GM18498 (cell line): ENCODE results near the gene PAGR1.
A peak's percentile ranks its signal among the peaks of the same experiment; 100 is the strongest.
"Not testable (repeated sequence)": the region's sequence is repeated elsewhere in the genome, so short reads cannot be mapped to it uniquely, and the experiment has no call there.

Source experiments
- ATAC-seq: cut with Tn5 transposase; IDR thresholded peaks from one replicate; pipeline ENCODE4 v1.9.1; 2021; ENCODE audit warnings: mild to moderate bottlenecking, moderate library complexity; ENCODE audit not compliant: unreplicated experiment

Gene PAGR1

DNA sequence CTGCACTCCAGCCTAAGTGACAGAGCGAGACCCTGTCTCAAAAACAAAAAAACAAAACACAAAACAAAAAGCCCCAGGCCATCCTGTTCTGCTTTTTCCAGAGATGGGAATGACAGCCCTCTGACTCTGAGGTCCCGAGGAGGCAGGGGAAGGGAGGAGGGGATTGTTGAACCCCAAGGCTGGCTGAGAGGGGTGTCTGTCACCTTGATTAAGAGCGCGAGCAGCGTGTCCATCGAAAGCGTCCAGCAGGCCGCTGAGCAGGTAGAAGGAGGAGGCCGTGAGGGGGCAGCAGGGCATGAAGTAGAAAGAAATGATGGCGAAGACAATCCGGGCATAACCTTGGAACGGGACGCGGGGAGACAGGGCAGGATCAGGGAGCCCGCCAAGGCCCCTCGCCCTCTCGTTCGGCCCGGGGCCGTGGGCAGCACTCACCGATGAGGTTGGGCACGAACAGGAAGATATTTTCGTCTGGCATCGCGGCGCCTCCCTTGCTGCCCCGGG is 46.5 kb downstream of the PAGR1 start:
- no peak for ATAC-seq

- peak; percentile 95 for ATAC-seq
Observed at GRCh38 chr16:29862884-29863668, 47.1 kb downstream of the PAGR1 start, which contains the start of gene CDIPT. TSS of gene CDIPT (minus strand) at chr16:29863226. CDS start at chr16:29862857, 369 bp downstream.

- ATAC-seq = no peak
Observed at GRCh38 chr16:29863669-29863984, 47.7 kb downstream of the PAGR1 start.

GRCh38 chr16:29864205-29864604 is 48.3 kb downstream of the PAGR1 start:
- ATAC-seq = no peak

DNA sequence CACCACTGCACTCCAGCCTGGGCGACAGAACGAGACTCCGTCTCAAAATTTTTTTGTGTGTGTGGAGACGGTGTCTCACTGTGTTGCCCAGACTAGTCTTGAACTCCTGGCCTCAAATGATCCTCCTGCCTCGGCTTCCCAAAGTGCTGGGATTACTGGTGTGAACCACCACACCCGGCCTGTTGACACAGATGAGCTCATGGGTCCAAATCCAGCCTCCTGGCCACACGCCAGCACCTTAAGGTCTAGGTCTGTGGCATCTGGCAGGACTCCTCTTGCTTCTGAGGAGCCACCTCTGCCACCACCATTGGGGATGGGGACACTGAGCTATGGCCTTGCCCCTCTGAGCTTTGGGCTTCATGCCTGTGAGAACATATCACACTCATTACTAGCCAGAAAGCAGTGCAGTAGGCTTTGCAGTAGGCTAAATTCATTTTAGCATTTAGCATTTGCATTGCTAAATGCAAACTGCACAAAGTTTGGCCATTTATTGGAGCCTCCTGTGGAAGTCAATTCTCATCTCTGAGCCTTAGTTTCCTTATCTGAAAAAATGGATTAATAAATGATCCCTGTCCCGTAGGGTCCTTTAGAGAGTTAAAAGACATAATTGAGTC is 52.6 kb downstream of the PAGR1 start:
- ATAC-seq = no peak

DNA sequence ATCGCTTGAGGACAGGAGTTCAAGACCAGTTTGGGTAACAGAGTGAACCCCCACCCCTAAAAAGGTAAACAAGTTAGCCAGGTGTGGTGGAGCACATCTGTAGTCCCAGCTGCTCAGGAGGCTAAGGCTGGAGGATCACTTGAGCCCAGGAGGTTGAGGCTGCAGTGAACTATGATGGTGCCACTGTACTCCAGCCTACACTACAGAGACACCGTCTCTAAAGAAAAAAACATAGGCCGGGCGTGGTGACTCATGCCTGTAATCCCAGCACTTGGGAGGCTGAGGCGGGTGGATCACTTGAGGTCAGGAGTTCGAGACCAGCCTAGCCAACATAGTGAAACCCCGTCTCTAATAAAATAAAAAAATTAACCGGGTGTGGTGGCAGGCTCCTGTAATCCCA is 53.1 kb downstream of the PAGR1 start:
- not testable (repeated sequence) for ATAC-seq
